ENCODE data around the gene SCYL1.

Gene SCYL1

DNA sequence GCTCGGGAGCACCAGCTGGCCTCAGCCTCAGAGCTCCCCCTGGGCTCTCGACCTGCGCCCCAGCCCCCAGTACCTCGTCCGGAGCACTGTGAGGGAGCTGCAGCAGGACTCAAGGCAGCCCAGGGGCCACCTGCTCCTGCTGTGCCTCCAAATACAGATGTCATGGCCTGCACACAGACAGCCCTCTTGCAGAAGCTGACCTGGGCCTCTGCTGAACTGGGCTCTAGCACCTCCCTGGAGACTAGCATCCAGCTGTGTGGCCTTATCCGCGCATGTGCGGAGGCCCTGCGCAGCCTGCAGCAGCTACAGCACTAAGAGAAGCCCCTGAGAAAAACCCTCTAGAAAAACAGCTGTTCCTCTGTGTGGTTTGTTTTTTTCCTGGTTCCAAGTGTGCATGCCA, 46.5 kb downstream of the SCYL1 start:
- DNase-seq (ENCODE audit: low read depth in 2 of 2): no peak

DNA sequence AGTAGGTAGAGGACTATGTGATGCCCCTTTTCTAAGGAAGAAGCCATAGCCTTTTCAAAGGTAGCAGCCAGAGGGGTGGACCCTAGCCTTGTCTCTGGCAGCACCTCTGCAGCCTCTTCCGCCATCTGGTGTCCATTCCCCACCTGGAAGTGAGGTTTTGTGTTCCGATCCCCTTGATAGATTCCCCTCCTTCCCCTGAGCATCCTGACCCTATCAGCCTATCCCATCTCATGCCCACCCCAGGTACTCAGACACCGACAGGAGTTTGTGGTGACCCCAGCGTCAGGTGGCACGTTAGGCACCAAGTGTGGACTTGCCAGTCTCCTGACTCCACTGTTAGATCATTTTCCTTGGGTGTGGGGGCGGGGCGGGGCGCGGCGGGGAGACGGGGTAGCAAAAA, 47.1 kb downstream of the SCYL1 start:
- DNase-seq (ENCODE audit: low read depth in 2 of 2): no peak

GRCh38 chr11:65572356-65573051, 47.6 kb downstream of the SCYL1 start, which contains the start of gene FAM89B:
Gene FAM89B, plus strand, starts transcription at chr11:65572538. Its CDS starts 132 bp downstream, at chr11:65572670.
- peak; percentile 81 to 83 for DNase-seq (ENCODE audit: low read depth in 2 of 2)

DNA sequence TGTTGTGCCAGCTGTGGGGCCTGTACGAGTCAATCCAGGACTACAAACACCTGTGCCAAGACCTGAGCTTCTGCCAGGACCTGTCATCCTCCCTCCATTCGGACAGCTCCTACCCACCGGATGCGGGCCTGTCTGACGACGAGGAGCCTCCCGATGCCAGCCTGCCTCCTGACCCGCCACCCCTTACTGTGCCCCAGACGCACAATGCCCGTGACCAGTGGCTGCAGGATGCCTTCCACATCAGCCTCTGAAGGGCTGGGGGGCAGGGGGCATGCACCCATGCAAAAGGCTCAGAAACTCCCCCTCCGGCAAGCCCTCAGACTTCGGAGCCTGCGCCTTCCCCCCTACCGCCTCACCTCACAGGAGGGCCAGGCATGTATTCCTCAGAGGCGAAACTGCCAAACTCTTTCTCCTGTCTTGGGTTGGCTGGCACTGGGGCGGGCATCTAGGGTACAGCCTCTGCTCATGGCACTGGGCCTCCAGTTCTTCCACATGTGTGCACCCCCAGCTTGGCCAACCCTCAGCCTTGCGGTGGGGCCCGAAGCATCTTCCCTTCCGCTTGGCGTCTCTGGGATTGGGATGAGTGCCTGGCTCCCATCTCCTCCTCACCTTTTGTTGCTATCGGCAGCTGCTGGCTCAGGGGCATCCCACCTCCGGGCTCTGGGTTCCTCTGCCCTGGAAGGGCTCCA, 48.7 kb downstream of the SCYL1 start:
- no peak for DNase-seq (ENCODE audit: low read depth in 2 of 2)

GRCh38 chr11:65574109-65574810, 49.4 kb downstream of the SCYL1 start:
- peak; percentile 66 to 87 for DNase-seq (ENCODE audit: low read depth in 2 of 2)

DNA sequence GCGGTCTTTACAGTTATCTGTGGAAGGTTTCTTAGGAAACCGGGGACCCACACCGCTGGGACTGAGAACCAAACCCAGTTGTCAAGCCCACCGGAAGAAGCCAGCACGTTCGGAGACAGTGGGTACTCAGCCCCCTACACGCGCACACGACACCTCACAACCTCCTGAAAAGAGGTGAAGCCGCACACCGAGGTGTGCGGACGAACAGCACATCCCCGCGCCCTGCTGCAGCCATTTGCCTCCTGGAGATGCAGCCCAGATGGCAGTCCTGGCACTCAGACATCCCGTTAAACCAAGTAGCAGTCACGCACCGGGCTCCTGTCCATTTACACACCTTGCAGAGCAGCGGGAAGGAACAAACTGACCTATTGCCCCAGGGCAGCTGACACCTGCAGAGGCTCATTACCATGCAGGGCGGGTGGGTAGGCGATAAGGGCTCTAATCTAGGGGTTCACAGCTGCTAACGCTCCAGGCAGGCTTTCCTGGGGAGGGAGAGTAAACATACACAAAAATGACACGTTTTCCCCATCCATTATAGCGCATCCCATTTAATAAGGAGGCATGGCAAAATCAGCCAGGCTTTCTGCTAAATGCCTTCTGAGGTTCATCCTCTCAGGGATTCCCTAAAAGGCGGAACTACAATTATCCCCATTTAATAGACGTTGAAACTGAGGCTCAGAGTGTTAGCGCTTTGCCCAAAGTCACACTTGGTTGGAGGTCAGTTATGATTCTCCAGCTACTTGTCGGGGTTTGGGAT, 50.1 kb downstream of the SCYL1 start:
- no peak for DNase-seq (ENCODE audit: low read depth in 2 of 2)

GRCh38 chr11:65575568-65576231, 50.8 kb downstream of the SCYL1 start, which contains the start of gene EHBP1L1:
Gene EHBP1L1, plus strand, starts transcription at chr11:65576053. Its CDS starts 250 bp downstream, at chr11:65576303.
- DNase-seq (ENCODE audit: low read depth in 2 of 2): peak; percentile 51 to 74

- peak in 1 of 2 donors; percentile 33 for DNase-seq (ENCODE audit: low read depth in 2 of 2)
These were observed 51.5 kb downstream of the SCYL1 start for GRCh38 chr11:65576232-65576866.

- DNase-seq (ENCODE audit: low read depth in 2 of 2): peak in 1 of 2 donors; percentile 18
These were observed 52.2 kb downstream of the SCYL1 start for GRCh38 chr11:65576867-65577755.

- no peak for DNase-seq (ENCODE audit: low read depth in 2 of 2)
These were observed 52.9 kb downstream of the SCYL1 start for GRCh38 chr11:65577756-65578109.

DNA sequence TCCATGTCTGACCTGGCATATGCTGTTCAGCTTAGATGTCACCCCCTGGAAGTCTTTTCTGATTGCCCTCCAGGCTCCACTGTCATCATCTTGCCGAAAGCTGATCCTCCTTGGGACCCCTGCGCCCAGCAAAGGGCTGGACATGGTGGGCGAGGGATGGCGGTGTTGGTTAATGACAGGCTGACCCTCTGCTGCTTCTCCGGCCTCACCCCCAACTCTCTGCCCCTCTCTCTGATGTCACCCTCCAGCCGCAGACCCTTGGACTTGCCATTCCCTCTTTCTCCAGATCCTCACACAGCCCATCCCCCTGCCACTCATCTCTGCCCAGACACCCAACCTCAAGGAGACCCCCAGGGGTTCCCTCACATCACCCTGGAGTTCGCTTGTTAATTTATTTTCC, 53.3 kb downstream of the SCYL1 start:
- DNase-seq (ENCODE audit: low read depth in 2 of 2): no peak

GRCh38 chr11:65578667-65579066, 53.8 kb downstream of the SCYL1 start:
- no peak for DNase-seq (ENCODE audit: low read depth in 2 of 2)

DNA sequence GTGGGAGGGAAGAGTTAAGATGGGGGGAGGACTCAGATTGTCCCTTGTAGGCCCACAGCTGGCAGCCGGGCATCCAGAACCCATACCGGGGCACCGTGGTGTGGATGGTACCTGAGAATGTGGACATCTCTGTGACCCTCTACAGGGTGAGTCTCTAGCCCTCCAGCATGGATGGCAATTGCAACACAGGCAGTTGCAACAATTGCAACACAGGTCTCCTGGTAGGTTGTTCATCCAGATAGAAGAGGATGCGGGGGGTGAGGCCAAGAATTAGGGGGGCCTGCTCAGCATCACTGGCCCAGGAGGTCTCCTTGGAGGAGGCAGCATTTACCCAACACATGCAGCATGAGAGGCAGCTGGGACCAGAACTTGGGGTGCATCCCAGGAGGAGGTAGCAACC, 54.4 kb downstream of the SCYL1 start:
- no peak for DNase-seq (ENCODE audit: low read depth in 2 of 2)

DNA sequence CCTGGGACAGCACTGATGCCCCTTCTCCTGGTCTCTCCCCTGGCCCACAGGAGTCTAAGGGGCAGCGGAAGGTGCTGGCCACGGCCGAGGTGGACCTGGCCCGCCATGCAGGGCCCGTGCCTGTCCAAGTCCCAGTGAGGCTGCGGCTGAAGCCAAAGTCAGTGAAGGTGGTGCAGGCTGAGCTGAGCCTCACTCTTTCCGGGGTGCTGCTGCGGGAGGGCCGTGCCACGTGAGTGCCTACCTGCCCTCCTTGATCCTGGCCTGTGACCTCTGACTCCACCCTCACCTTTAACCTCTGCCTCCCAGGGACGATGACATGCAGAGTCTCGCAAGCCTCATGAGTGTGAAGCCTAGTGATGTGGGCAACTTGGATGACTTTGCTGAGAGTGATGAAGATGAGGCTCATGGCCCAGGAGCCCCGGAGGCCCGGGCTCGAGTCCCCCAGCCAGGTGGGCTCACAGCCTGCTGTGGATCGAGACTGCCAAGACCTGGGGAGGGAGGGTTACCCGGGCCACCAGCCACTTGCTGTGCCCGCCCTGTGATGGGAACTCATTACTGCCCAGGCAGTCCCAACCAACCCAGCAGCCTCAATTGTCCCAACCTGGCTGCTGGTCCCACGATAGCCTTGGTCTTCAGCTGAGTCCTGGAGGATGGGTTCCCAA, 55.3 kb downstream of the SCYL1 start:
- no peak for DNase-seq (ENCODE audit: low read depth in 2 of 2)

- no peak for DNase-seq (ENCODE audit: low read depth in 2 of 2)
These were observed 55.9 kb downstream of the SCYL1 start for GRCh38 chr11:65580756-65581155.

DNA sequence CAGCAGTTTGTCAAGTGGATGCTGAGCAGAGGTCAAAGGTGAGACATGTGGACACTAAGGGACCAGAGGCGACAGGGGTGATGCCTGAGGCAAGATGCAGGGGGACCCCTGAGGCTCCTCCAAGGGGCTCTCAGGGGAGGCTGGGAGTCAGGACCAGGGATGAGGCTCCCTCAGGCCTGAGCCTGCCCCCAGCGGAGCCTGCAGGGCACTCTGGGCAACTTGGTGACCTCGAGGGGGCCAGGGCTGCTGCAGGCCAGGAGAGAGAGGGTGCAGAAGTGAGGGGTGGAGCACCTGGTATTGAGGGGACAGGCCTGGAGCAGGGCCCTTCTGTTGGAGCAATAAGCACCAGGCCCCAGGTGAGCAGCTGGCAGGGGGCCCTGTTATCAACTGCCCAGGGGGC, 57.0 kb downstream of the SCYL1 start:
- no peak for DNase-seq (ENCODE audit: low read depth in 2 of 2)

- no peak for DNase-seq (ENCODE audit: low read depth in 2 of 2)
These were observed 58.7 kb downstream of the SCYL1 start for GRCh38 chr11:65583589-65583988.

- no peak for DNase-seq (ENCODE audit: low read depth in 2 of 2)
These were observed 59.2 kb downstream of the SCYL1 start for GRCh38 chr11:65584106-65584505.

DNA sequence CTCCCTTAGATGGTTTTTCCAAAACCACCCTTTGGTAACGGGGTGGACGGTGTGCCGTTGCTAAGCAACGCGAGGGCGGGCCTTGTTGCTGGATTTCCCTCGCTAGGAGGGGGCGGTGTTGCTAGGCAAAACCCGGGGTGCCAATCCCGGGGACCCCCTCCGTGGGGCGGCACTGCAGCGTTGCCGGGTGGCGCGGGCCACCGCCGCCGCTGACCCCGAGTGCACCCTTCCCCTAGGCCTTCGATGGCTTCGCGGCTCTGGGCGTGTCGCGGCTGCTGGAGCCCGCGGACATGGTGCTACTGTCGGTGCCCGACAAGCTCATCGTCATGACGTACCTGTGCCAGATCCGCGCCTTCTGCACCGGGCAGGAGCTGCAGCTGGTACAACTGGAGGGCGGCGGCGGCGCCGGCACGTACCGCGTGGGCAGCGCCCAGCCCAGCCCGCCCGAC, 59.9 kb downstream of the SCYL1 start:
- DNase-seq (ENCODE audit: low read depth in 2 of 2): no peak

All from stimulated activated CD8-positive, alpha-beta memory T cell treated with anti-CD3 and anti-CD28 coated beads, Interleukin-7, amount 100 ng/mL, for 4 hours (primary cell).